H1 (cell line): ENCODE data around the gene AP2A2. TPM values are rescaled to one million over a fixed set of nuclear protein-coding genes. Genes with fewer than 3 reads are reported as not detected.

Experiments
- CTCF ChIA-PET: fragments of 300-600 bp; sonication (Branson Sonifier 250); formaldehyde crosslinking; loops from one replicate; lab custom pipeline; 2021; ENCODE audit not compliant: partially characterized antibody; lab: Charles Lee
- POLR2A ChIA-PET: fragments of 300-600 bp; sonication (Branson Sonifier 250); formaldehyde crosslinking; loops from one replicate; lab custom pipeline; 2021; ENCODE audit warnings: inconsistent platforms; ENCODE audit not compliant: partially characterized antibody; lab: Charles Lee
- DNase-seq, 2 experiments: peaks; one replicate each; pipeline versions ENCODE4 v3.0.0 to v3.0.0-alpha.2; 2010 to 2022; ENCODE audit warnings: low spot score in 2 of 2, low read depth in 1 of 2, mixed read lengths in 1 of 2
- FAIRE-seq: peaks from 2 replicates; lab custom pipeline; 2011; peaks lifted over from hg19 to GRCh38; lab: Jason Lieb, UNC
- H2AFZ ChIP-seq: 2 replicates; pipeline ENCODE4 v1.8.1; 2012; ENCODE audit warnings: low read length, inconsistent platforms
- H2AK5ac ChIP-seq: 2 replicates; pipeline ENCODE4 v1.6.1; 2013; ENCODE audit warnings: low read depth, low read length
- H2BK120ac ChIP-seq: replicated peaks from 2 replicates; pipeline ENCODE3; 2013; ENCODE audit warnings: low read depth, low read length, inconsistent platforms
- H2BK12ac ChIP-seq: 2 replicates; pipeline ENCODE4 v1.6.1; 2013; ENCODE audit warnings: low read depth, low read length
- H2BK15ac ChIP-seq: 2 replicates; pipeline ENCODE4 v1.6.1; 2013; ENCODE audit warnings: low read length
- H2BK20ac ChIP-seq: 2 replicates; pipeline ENCODE4 v1.6.1; 2013; ENCODE audit warnings: low read length
- H2BK5ac ChIP-seq: 2 replicates; pipeline ENCODE4 v1.6.1; 2013; ENCODE audit warnings: low read depth, low read length
- H3K14ac ChIP-seq: 2 replicates; pipeline ENCODE4 v1.6.1; 2013; ENCODE audit warnings: inconsistent platforms; ENCODE audit not compliant: insufficient read length
- H3K18ac ChIP-seq: 2 replicates; pipeline ENCODE4 v1.6.1; 2013; ENCODE audit warnings: low read length; ENCODE audit errors: extremely low read depth
- H3K23ac ChIP-seq: 2 replicates; pipeline ENCODE4 v1.6.1; 2013; ENCODE audit warnings: inconsistent platforms; ENCODE audit not compliant: insufficient read length
- H3K23me2 ChIP-seq: 2 replicates; pipeline ENCODE4 v1.6.1; 2013; ENCODE audit warnings: low read depth, low read length
- H3K27ac ChIP-seq: 2 replicates; pipeline ENCODE4 v1.6.1; 2011; ENCODE audit warnings: low read depth, low read length, inconsistent platforms
- H3K27me3 ChIP-seq, 4 experiments: replicated peaks in 1 of 4; 1 replicate in 1 of 4; 2 replicates in 3 of 4; pipeline versions ENCODE4 v1.6.1 to v1.8.1; 2011 to 2013; ENCODE audit warnings: low read length in 3 of 4, mild to moderate bottlenecking in 3 of 4, inconsistent platforms in 2 of 4, mixed read lengths in 2 of 4, moderate library complexity in 1 of 4; ENCODE audit not compliant: control insufficient read depth in 3 of 4, insufficient read depth in 3 of 4; ENCODE audit errors: extremely low read depth in 1 of 4
- H3K36me3 ChIP-seq, 4 experiments: 2 replicates each; pipeline versions ENCODE4 v1.6.1 to v1.8.1; 2011 to 2013; ENCODE audit warnings: mild to moderate bottlenecking in 4 of 4, low read length in 3 of 4, moderate library complexity in 2 of 4, control low read depth in 1 of 4, inconsistent platforms in 1 of 4; ENCODE audit not compliant: insufficient read depth in 4 of 4, control insufficient read depth in 2 of 4
- H3K4ac ChIP-seq: replicated peaks from 2 replicates; pipeline ENCODE3; 2013; ENCODE audit warnings: low read length, low read depth, mixed read lengths, inconsistent platforms; ENCODE audit not compliant: insufficient read length
- H3K4me1 ChIP-seq, 4 experiments: replicated peaks in 1 of 4; 1 replicate in 1 of 4; 2 replicates in 3 of 4; pipeline versions ENCODE4 v1.6.1 to v1.8.1; 2011 to 2013; ENCODE audit warnings: low read length in 3 of 4, inconsistent platforms in 2 of 4, mixed read lengths in 1 of 4; ENCODE audit not compliant: insufficient read depth in 4 of 4, control insufficient read depth in 3 of 4
- H3K4me2 ChIP-seq, 2 experiments: 2 replicates each; pipeline versions ENCODE4 v1.6.1 to v1.8.1; 2011 to 2013; ENCODE audit warnings: low read depth in 2 of 2, low read length in 2 of 2, control low read depth in 1 of 2, inconsistent platforms in 1 of 2, mild to moderate bottlenecking in 1 of 2; ENCODE audit not compliant: insufficient read depth in 1 of 2
- H3K4me3 ChIP-seq, 4 experiments: fragments of 200-600, 300-600 bp in 1 of 4; sonication (generic), shearing (Covaris generic), sonication (Bioruptor Twin) in 1 of 4; 2 replicates each; pipeline versions ENCODE4 v1.5.1 to v1.8.1; 2011 to 2016; ENCODE audit warnings: low read length in 4 of 4, low read depth in 3 of 4, control low read depth in 2 of 4, inconsistent platforms in 2 of 4, mild to moderate bottlenecking in 2 of 4, mixed read lengths in 1 of 4, moderate library complexity in 1 of 4; ENCODE audit not compliant: insufficient read depth in 2 of 4; ENCODE audit errors: extremely low read depth in 1 of 4
- H3K56ac ChIP-seq: replicated peaks from 2 replicates; pipeline ENCODE3; 2013; ENCODE audit warnings: low read depth, mild to moderate bottlenecking, mixed read lengths, low read length, inconsistent platforms; ENCODE audit not compliant: insufficient read length
- H3K79me1 ChIP-seq: 2 replicates; pipeline ENCODE4 v1.6.1; 2013; ENCODE audit warnings: low read depth, low read length, control low read depth
- H3K79me2 ChIP-seq, 2 experiments: 2 replicates each; pipeline versions ENCODE4 v1.6.1 to v1.8.1; 2012 to 2013; ENCODE audit warnings: low read length in 2 of 2, mild to moderate bottlenecking in 2 of 2, inconsistent platforms in 1 of 2; ENCODE audit not compliant: insufficient read depth in 2 of 2, control insufficient read depth in 1 of 2
- H3K9ac ChIP-seq, 4 experiments: replicated peaks in 1 of 4; 1 replicate in 1 of 4; 2 replicates in 3 of 4; pipeline versions ENCODE4 v1.6.1 to v1.8.1; 2011 to 2013; ENCODE audit warnings: low read depth in 3 of 4, low read length in 3 of 4, control low read depth in 2 of 4, mild to moderate bottlenecking in 2 of 4, moderate library complexity in 2 of 4, inconsistent platforms in 1 of 4; ENCODE audit errors: extremely low read depth in 1 of 4
- H3K9me3 ChIP-seq, 2 experiments: 2 replicates each; pipeline versions ENCODE4 v1.6.1 to v1.8.1; 2012 to 2013; ENCODE audit warnings: mild to moderate bottlenecking in 2 of 2, moderate library complexity in 2 of 2, control low read depth in 1 of 2, inconsistent platforms in 1 of 2, low read depth in 1 of 2, low read length in 1 of 2, mixed read lengths in 1 of 2; ENCODE audit not compliant: insufficient read depth in 2 of 2
- H4K20me1 ChIP-seq, 2 experiments: replicated peaks in 1 of 2; 2 replicates each; pipeline versions ENCODE3 to v1.8.1; 2011 to 2013; ENCODE audit warnings: inconsistent platforms in 2 of 2, low read length in 2 of 2, mild to moderate bottlenecking in 1 of 2; ENCODE audit not compliant: insufficient read depth in 2 of 2, control insufficient read depth in 1 of 2
- H4K5ac ChIP-seq: 2 replicates; pipeline ENCODE4 v1.6.1; 2013; ENCODE audit warnings: low read length, low read depth, mixed read lengths, inconsistent platforms; ENCODE audit not compliant: insufficient read length
- H4K8ac ChIP-seq: 2 replicates; pipeline ENCODE4 v1.8.0; 2013; ENCODE audit warnings: mild to moderate bottlenecking, moderate library complexity, low read length, inconsistent platforms; ENCODE audit not compliant: insufficient read depth; ENCODE audit errors: extremely low read depth
- H4K91ac ChIP-seq: replicated peaks from 2 replicates; pipeline ENCODE3; 2013; ENCODE audit warnings: low read length, mixed read lengths, inconsistent platforms; ENCODE audit not compliant: insufficient read length
- BCL11A ChIP-seq, 2 experiments: IDR thresholded peaks; one replicate each; pipeline ENCODE4 v1.6.1; 2011; ENCODE audit warnings: low read depth in 2 of 2, low read length in 2 of 2, mild to moderate bottlenecking in 2 of 2
- BRCA1 ChIP-seq: IDR thresholded peaks from 2 replicates; pipeline ENCODE4 v1.6.1; 2012; ENCODE audit warnings: low read depth, low read length, improper control_type of control experiment
- CEBPB ChIP-seq: IDR thresholded peaks from 2 replicates; pipeline ENCODE4 v1.6.1; 2012; ENCODE audit warnings: low read depth, low read length
- FOSL1 ChIP-seq: IDR thresholded peaks from 2 replicates; pipeline ENCODE4 v1.6.1; 2011; ENCODE audit warnings: mild to moderate bottlenecking, low read depth, low read length, moderate library complexity; ENCODE audit not compliant: insufficient read depth
- KDM1A ChIP-seq: fragments of 200-600, 300-600 bp; sonication (generic); IDR thresholded peaks from 2 replicates; pipeline ENCODE4 v1.7.1; 2016; ENCODE audit warnings: mild to moderate bottlenecking, low read length, borderline replicate concordance
- MAFK ChIP-seq: IDR thresholded peaks from 2 replicates; pipeline ENCODE4 v1.6.1; 2012; ENCODE audit warnings: low read depth, mild to moderate bottlenecking, improper control_type of control experiment, low read length
- RBBP5 ChIP-seq: IDR thresholded peaks from 2 replicates; pipeline ENCODE4 v1.7.1; 2012; ENCODE audit warnings: low read depth, mild to moderate bottlenecking, inconsistent platforms, low read length, moderate library complexity, borderline replicate concordance
- SIN3A ChIP-seq, 2 experiments: IDR thresholded peaks in 1 of 2; conservative IDR thresholded peaks in 1 of 2; 2 replicates each; pipeline ENCODE4 v1.6.1; 2011 to 2012; ENCODE audit warnings: low read length in 2 of 2, improper control_type of control experiment in 1 of 2, low read depth in 1 of 2, mild to moderate bottlenecking in 1 of 2
- SIX5 ChIP-seq: IDR thresholded peaks from 2 replicates; pipeline ENCODE4 v1.6.1; 2011; ENCODE audit warnings: mild to moderate bottlenecking, low read depth, low read length
- WGBS, 2 experiments: shearing (Covaris generic) in 1 of 2; methylation state at CpG; one replicate each; pipeline versions ENCODE4 v1.1.6 to v1.1.7; 2013 to 2015; ENCODE audit warnings: low lambda C conversion rate in 2 of 2, mixed read lengths in 2 of 2, inconsistent platforms in 1 of 2, low coverage in 1 of 2, missing lambda C conversion rate in 1 of 2; ENCODE audit not compliant: insufficient replicate concordance in 2 of 2, insufficient coverage in 1 of 2, insufficient read length in 1 of 2; ENCODE audit errors: extremely low coverage in 1 of 2, missing lambda C conversion rate in 1 of 2; 5-methylcytosine and 5-hydroxymethylcytosine counted together
- polyA plus RNA-seq, 7 experiments: library from polyadenylated mRNA; depleted of rRNA in 3 of 7; stranded (reverse) in 5 of 7; unstranded in 2 of 7; fragments of >200 nt in 5 of 7; fragments of 200-250 nt in 2 of 7; gene quantifications; 1 replicate in 5 of 7; 2 replicates in 1 of 7; 4 replicates in 1 of 7; pipeline versions ENCODE4 v1.2.1 to v1.2.3, GENCODE V29; 2011 to 2013; ENCODE audit warnings: missing spikeins in 2 of 7, mixed read lengths in 2 of 7
- total RNA-seq: library from RNA; stranded (reverse); fragmentation: NEBNext Ultra II Directional; extraction: Animal tissue kit (Norgen Biotek cat#: 25700); gene quantifications from 2 replicates; pipeline ENCODE4 v1.2.1, GENCODE V29; 2021
- TF ChIP-seq, protein P1 (sequence below): IDR thresholded peaks from 2 replicates; pipeline ENCODE4 v1.6.1; 2012; ENCODE audit warnings: inconsistent platforms
- TF ChIP-seq, protein P2 (sequence below): IDR thresholded peaks from 2 replicates; pipeline ENCODE4 v1.6.1; 2011; ENCODE audit warnings: low read length, improper control_type of control experiment

AP2A2 gene
- total and polyA plus RNA-seq, 2 of the 8 experiments (the other 6 are each of a cell fraction or from before 2014, with no cell fraction given) = 50.0 to 65.0 TPM

DNA sequence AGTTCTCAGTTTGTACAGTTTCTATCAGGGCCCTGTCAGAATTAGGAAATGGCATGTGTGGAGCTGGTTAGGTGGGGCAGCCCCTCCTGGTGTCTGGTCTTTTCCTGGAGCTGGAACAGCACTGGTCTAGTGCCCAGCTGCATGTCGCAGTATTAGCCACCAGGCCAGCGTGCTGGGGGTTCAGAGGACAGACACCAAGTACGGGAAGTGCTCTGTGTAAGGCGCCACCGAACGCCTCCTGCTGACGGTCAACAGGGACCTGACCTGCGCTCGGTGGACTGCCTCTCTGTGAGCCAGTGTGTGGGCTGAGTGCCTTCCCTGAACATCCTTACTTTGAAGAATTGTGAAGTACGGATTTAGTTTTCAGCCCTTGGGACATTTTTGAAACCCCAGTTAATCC is 33.9 kb downstream of the AP2A2 start:
- 91% methylated on average over 10 of the region's 10 CpGs; no CpG with 5 or more reads in 1 of the 2 experiments for WGBS, 2 experiments
- Histone ChIP-seq H3K23ac (no peak overlapping the region), H3K4me2 (no peak overlapping the region), H2AK5ac (no peak overlapping the region), H3K4ac (no peak overlapping the region), H3K36me3 (peaks cover 0 to 34% (median 11%) of the 10 kb centered on the region in 4 experiments; a peak in 3 of 8 replicates), H2BK5ac (0 out of 2 replicates have a peak overlapping the region, but pooled peaks have one; percentile 1), H3K23me2 (peaks cover under 1% of the 10 kb centered on the region; the same call in 1 of the 2 replicates), H3K9me3 (peaks cover 3 to 9% of the 10 kb centered on the region in 2 experiments; a peak in 2 of 4 replicates), H3K14ac (no peak overlapping the region), H3K79me1 (peaks cover 21% of the 10 kb centered on the region)
- TF ChIP-seq, protein P1, sequence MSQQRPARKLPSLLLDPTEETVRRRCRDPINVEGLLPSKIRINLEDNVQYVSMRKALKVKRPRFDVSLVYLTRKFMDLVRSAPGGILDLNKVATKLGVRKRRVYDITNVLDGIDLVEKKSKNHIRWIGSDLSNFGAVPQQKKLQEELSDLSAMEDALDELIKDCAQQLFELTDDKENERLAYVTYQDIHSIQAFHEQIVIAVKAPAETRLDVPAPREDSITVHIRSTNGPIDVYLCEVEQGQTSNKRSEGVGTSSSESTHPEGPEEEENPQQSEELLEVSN = no peak
- TF ChIP-seq CEBPB (no peak), KDM1A (no peak), SIN3A (conservative IDR thresholded peaks at IDR 0.05 in 1 of 2, IDR thresholded peaks at IDR 0.05 in 1 of 2; ENCODE audit: low read depth in 1 of 2, low read length in 2 of 2) (no peak), RBBP5 (no peak), BCL11A (IDR thresholded peaks at IDR 0.05; ENCODE audit: low read depth in 2 of 2, low read length in 2 of 2) (no peak), MAFK (no peak), SIX5 (no peak), FOSL1 (no peak), BRCA1 (no peak)
- TF ChIP-seq, protein P2, sequence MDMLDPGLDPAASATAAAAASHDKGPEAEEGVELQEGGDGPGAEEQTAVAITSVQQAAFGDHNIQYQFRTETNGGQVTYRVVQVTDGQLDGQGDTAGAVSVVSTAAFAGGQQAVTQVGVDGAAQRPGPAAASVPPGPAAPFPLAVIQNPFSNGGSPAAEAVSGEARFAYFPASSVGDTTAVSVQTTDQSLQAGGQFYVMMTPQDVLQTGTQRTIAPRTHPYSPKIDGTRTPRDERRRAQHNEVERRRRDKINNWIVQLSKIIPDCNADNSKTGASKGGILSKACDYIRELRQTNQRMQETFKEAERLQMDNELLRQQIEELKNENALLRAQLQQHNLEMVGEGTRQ = no peak
- TF ChIP-seq, all 59 proteins: peak for 0
- Histone ChIP-seq H3K4me1 (peaks cover 0 to 16% (median 4%) of the 10 kb centered on the region in 4 experiments; a peak in 4 of 7 replicates), H3K4me3 (no peak overlapping the region), H2AFZ (no peak overlapping the region), H4K5ac (no peak overlapping the region), H4K20me1 (peaks cover 3 to 19% of the 10 kb centered on the region in 2 experiments), H3K79me2 (peaks cover 2 to 31% of the 10 kb centered on the region in 2 experiments; a peak in 3 of 4 replicates), H3K18ac (no peak overlapping the region), H4K8ac (no peak overlapping the region; the same call in 1 of the 2 replicates), H3K27me3 (no peaks in the 10 kb centered on the region), H2BK12ac (0 out of 2 replicates have a peak overlapping the region, but pooled peaks have one; percentile 0), H3K56ac (no peak overlapping the region), H4K91ac (no peak overlapping the region), H2BK20ac (no peak overlapping the region), H3K27ac (no peak overlapping the region), H2BK15ac (no peak overlapping the region), H3K9ac (no peak overlapping the region), H2BK120ac (no peak overlapping the region)
- FAIRE-seq = no peak
- CTCF ChIA-PET = interaction anchor here (0.9 to 2.3 kb wide), 3 partner anchors 14 to 59 kb away, joined by 3 to 9 read pairs (median 6); no protein-coding TSS in a partner anchor
- no peak for DNase-seq
- POLR2A ChIA-PET = interaction anchor here (1.8 kb wide), 1 partner anchor 15 kb away, joined by 3 read pairs; no protein-coding TSS in a partner anchor
